ENCODE measurements around the gene AKAP6.

AKAP6 gene

GRCh38 chr14:32625211-32625610 lies 296.1 kb downstream of the AKAP6 start:
- no peak for TF ChIP-seq CTCF (IDR thresholded peaks at IDR 0.05; ENCODE audit: insufficient read depth, low read depth, low read length, missing control alignments)
- DNase-seq (ENCODE audit: low read depth): no peak
- H3K4me3 ChIP-seq (ENCODE audit: low read depth, low read length): no peak overlapping the region

GRCh38 chr14:32627545-32628298 lies 298.6 kb downstream of the AKAP6 start:
- no peak for TF ChIP-seq CTCF (IDR thresholded peaks at IDR 0.05; ENCODE audit: insufficient read depth, low read depth, low read length, missing control alignments)
- H3K4me3 ChIP-seq (ENCODE audit: low read depth, low read length): peak overlapping the region; percentile 13
- DNase-seq (ENCODE audit: low read depth): no peak

- DNase-seq (ENCODE audit: low read depth): no peak
- no peak for TF ChIP-seq CTCF (IDR thresholded peaks at IDR 0.05; ENCODE audit: insufficient read depth, low read depth, low read length, missing control alignments)
- no peak overlapping the region for H3K4me3 ChIP-seq (ENCODE audit: low read depth, low read length)
Measured at GRCh38 chr14:32629236-32629635, 300.1 kb downstream of the AKAP6 start.

GRCh38 chr14:32630701-32631100 lies 301.6 kb downstream of the AKAP6 start:
- TF ChIP-seq CTCF (IDR thresholded peaks at IDR 0.05; ENCODE audit: insufficient read depth, low read depth, low read length, missing control alignments): no peak
- H3K4me3 ChIP-seq (ENCODE audit: low read depth, low read length): no peak overlapping the region
- DNase-seq (ENCODE audit: low read depth): no peak

- H3K4me3 ChIP-seq (ENCODE audit: low read depth, low read length): no peak overlapping the region
- no peak for DNase-seq (ENCODE audit: low read depth)
- TF ChIP-seq CTCF (IDR thresholded peaks at IDR 0.05; ENCODE audit: insufficient read depth, low read depth, low read length, missing control alignments): no peak
Measured at GRCh38 chr14:32633224-32633859, 304.2 kb downstream of the AKAP6 start.

GRCh38 chr14:32633930-32634329 lies 304.8 kb downstream of the AKAP6 start:
- TF ChIP-seq CTCF (IDR thresholded peaks at IDR 0.05; ENCODE audit: insufficient read depth, low read depth, low read length, missing control alignments): no peak
- H3K4me3 ChIP-seq (ENCODE audit: low read depth, low read length): no peak overlapping the region
- no peak for DNase-seq (ENCODE audit: low read depth)

Data from GM12865 (cell line).